ENCODE data around the gene ASIC3.

- TF ChIP-seq CTCF (conservative IDR thresholded peaks at IDR 0.05) = no peak
- TF ChIP-seq ZFX (IDR thresholded peaks at IDR 0.05) = no peak
Observed at GRCh38 chr7:151083824-151084160, 35.5 kb downstream of the ASIC3 start.
